K562 (cell line): ENCODE measurements around the gene TOR1A.

Experiments used
- CEBPG ChIP-seq, 3 experiments: fragments of 200-800 bp in 1 of 3; sonication (Bioruptor generic) in 1 of 3; sonication (generic) in 1 of 3; formaldehyde crosslinking in 1 of 3; IDR thresholded peaks in 2 of 3; conservative IDR thresholded peaks in 1 of 3; 2 replicates each; pipeline versions ENCODE4 v1.6.1 to v1.8.0; 2016 to 2022; ENCODE audit warnings: missing compliant biosample characterization in 2 of 3, missing genetic modification characterization in 2 of 3, mild to moderate bottlenecking in 1 of 3, missing genetic modification reagents in 1 of 3
- GATA2 ChIP-seq: sonication (generic); formaldehyde crosslinking; IDR thresholded peaks from 2 replicates; pipeline ENCODE4 v1.4.0; 2020; ENCODE audit warnings: mild to moderate bottlenecking, missing genetic modification reagents
- GATAD2A ChIP-seq: fragments of 450-650 bp; IDR thresholded peaks from 2 replicates; pipeline ENCODE4 v1.6.1; 2017
- KDM4B ChIP-seq, 2 experiments: fragments of 450-650 bp in 1 of 2; sonication (generic) in 1 of 2; IDR thresholded peaks; 2 replicates each; pipeline ENCODE4 v1.6.1; 2016 to 2017; ENCODE audit warnings: borderline replicate concordance in 2 of 2, antibody characterized with exemption in 1 of 2, low read depth in 1 of 2, mild to moderate bottlenecking in 1 of 2
- PATZ1 ChIP-seq: fragments of 250-450 bp; sonication (Bioruptor Pico); IDR thresholded peaks from 2 replicates; pipeline ENCODE4 v1.5.0; 2020; ENCODE audit warnings: mild to moderate bottlenecking, borderline replicate concordance
- SP1 ChIP-seq: sonication (generic); formaldehyde crosslinking; IDR thresholded peaks from 2 replicates; pipeline ENCODE4 v1.8.1; 2022; ENCODE audit warnings: mild to moderate bottlenecking, missing genetic modification reagents
- XRCC5 ChIP-seq: fragments of 200-400 bp; formaldehyde crosslinking; IDR thresholded peaks from 2 replicates; pipeline ENCODE4 v1.6.1; 2017; ENCODE audit warnings: low read depth, mild to moderate bottlenecking, low read length
- ZNF253 ChIP-seq: fragments of 250-450 bp; sonication (Bioruptor Pico); conservative IDR thresholded peaks from 2 replicates; pipeline ENCODE4 v1.6.1; 2021; ENCODE audit warnings: mild to moderate bottlenecking
- TF ChIP-seq, protein P1 (sequence below): fragments of 450-650 bp; IDR thresholded peaks from 2 replicates; pipeline ENCODE4 v1.6.1; 2016

GRCh38 chr9:129860653-129861446 is 36.9 kb upstream of the TOR1A start:
- no peak for TF ChIP-seq CEBPG (CRISPR knock-in tag; IDR thresholded peaks at IDR 0.05)
- no peak for TF ChIP-seq CEBPG (tag; conservative IDR thresholded peaks at IDR 0.05 in 1 of 2, IDR thresholded peaks at IDR 0.05 in 1 of 2)
- TF ChIP-seq XRCC5, result no peak
- TF ChIP-seq, protein P1, sequence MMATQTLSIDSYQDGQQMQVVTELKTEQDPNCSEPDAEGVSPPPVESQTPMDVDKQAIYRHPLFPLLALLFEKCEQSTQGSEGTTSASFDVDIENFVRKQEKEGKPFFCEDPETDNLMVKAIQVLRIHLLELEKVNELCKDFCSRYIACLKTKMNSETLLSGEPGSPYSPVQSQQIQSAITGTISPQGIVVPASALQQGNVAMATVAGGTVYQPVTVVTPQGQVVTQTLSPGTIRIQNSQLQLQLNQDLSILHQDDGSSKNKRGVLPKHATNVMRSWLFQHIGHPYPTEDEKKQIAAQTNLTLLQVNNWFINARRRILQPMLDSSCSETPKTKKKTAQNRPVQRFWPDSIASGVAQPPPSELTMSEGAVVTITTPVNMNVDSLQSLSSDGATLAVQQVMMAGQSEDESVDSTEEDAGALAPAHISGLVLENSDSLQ, result no peak
- no peak for TF ChIP-seq SP1 (CRISPR knock-in tag)
- no peak for TF ChIP-seq ZNF253 (CRISPR knock-in tag)
- no peak for TF ChIP-seq GATAD2A
- no peak for TF ChIP-seq KDM4B (IDR thresholded peaks at IDR 0.05; ENCODE audit: borderline replicate concordance in 2 of 2, low read depth in 1 of 2)
- no peak for TF ChIP-seq GATA2 (CRISPR knock-in tag)
- TF ChIP-seq PATZ1 (CRISPR knock-in tag), result no peak
